Measurements from ENCODE around the gene CLPSL2.
A peak's percentile ranks its signal among the peaks of the same experiment; 100 is the strongest.
"Not testable (repeated sequence)": the region's sequence is repeated elsewhere in the genome, so short reads cannot be mapped to it uniquely, and the experiment has no call there.

The CLPSL2 gene

GRCh38 chr6:35776364-35777215, at the start of gene CLPSL2:
TSS of gene CLPSL2 (plus strand) at chr6:35776598. CDS start at chr6:35776619, 21 bp downstream.
- DNase-seq, result peak; percentile 16

GRCh38 chr6:35727231-35727934, 49.0 kb upstream of the CLPSL2 start:
- DNase-seq, result no peak

- peak; percentile 93 for DNase-seq
Measured at GRCh38 chr6:35727935-35728682, 48.3 kb upstream of the CLPSL2 start.

- DNase-seq, result no peak
Measured at GRCh38 chr6:35728683-35729678, 47.4 kb upstream of the CLPSL2 start.

GRCh38 chr6:35729722-35730121, 46.7 kb upstream of the CLPSL2 start:
- no peak for DNase-seq

- DNase-seq, result no peak
Measured at GRCh38 chr6:35730745-35731413, 45.5 kb upstream of the CLPSL2 start.

GRCh38 chr6:35731414-35731735, 45.0 kb upstream of the CLPSL2 start:
- no peak for DNase-seq

- DNase-seq, result peak; percentile 67
Measured at GRCh38 chr6:35731736-35732532, 44.5 kb upstream of the CLPSL2 start.

GRCh38 chr6:35733633-35734032, 42.8 kb upstream of the CLPSL2 start:
- DNase-seq, result no peak

GRCh38 chr6:35734319-35734718, 42.1 kb upstream of the CLPSL2 start:
- not testable (repeated sequence) for DNase-seq

GRCh38 chr6:35735452-35735851, 40.9 kb upstream of the CLPSL2 start:
- DNase-seq, result no peak

GRCh38 chr6:35736253-35736894, 40.0 kb upstream of the CLPSL2 start:
- peak; percentile 82 for DNase-seq

GRCh38 chr6:35736982-35737412, 39.4 kb upstream of the CLPSL2 start, which contains the start of gene ARMC12:
TSS of gene ARMC12 (plus strand) at chr6:35737032. CDS start at chr6:35737109, 77 bp downstream.
- DNase-seq, result no peak

GRCh38 chr6:35737413-35738211, 38.8 kb upstream of the CLPSL2 start:
- DNase-seq, result peak; percentile 82

GRCh38 chr6:35739645-35740524, 36.5 kb upstream of the CLPSL2 start:
- peak; percentile 18 for DNase-seq

GRCh38 chr6:35742842-35743241, 33.6 kb upstream of the CLPSL2 start:
- DNase-seq, result no peak

- DNase-seq, result peak; percentile 54
Measured at GRCh38 chr6:35745509-35745908, 30.9 kb upstream of the CLPSL2 start.

- DNase-seq, result no peak
Measured at GRCh38 chr6:35746516-35746915, 29.9 kb upstream of the CLPSL2 start.

All from suppressor macrophage treated with lipopolysaccharide for 4 hours (primary cell).